OCI-LY1 (cell line): Measurements from ENCODE around the gene SV2A.
"Not testable (repeated sequence)": the region's sequence is repeated elsewhere in the genome, so short reads cannot be mapped to it uniquely, and the experiment has no call there.

ENCODE experiments used
- H2AFZ ChIP-seq: fragments of 200-600 bp; sonication (generic), shearing (Covaris generic); 2 replicates; pipeline ENCODE4 v1.6.0; 2014; ENCODE audit warnings: antibody characterized with exemption, mild to moderate bottlenecking, low read length
- H3F3A ChIP-seq: fragments of 200-600 bp; sonication (generic), shearing (Covaris generic); 2 replicates; pipeline ENCODE4 v1.6.0; 2014; ENCODE audit warnings: mild to moderate bottlenecking, antibody characterized with exemption, low read length, moderate library complexity; ENCODE audit not compliant: insufficient read depth
- H3K27ac ChIP-seq: fragments of 200-600 bp; sonication (generic); 2 replicates; pipeline ENCODE4 v1.5.1; 2014; ENCODE audit warnings: low read length, mixed run types, mild to moderate bottlenecking, low read depth; ENCODE audit not compliant: poor library complexity, severe bottlenecking
- H3K27me3 ChIP-seq: fragments of 200-600 bp; sonication (generic); 2 replicates; pipeline ENCODE4 v1.6.0; 2014; ENCODE audit warnings: antibody characterized with exemption, mild to moderate bottlenecking, low read length, moderate library complexity; ENCODE audit not compliant: insufficient read depth
- H3K36me3 ChIP-seq: fragments of 200-600 bp; sonication (generic); 2 replicates; pipeline ENCODE4 v1.6.1; 2014; ENCODE audit warnings: mild to moderate bottlenecking, antibody characterized with exemption, low read length, moderate library complexity, mixed read lengths; ENCODE audit not compliant: insufficient read depth
- H3K4me1 ChIP-seq: fragments of 200-600 bp; sonication (generic); 2 replicates; pipeline ENCODE4 v1.5.1; 2014; ENCODE audit warnings: mild to moderate bottlenecking, low read length, moderate library complexity; ENCODE audit not compliant: insufficient read depth, severe bottlenecking
- H3K4me2 ChIP-seq: fragments of 200-600 bp; sonication (generic), shearing (Covaris generic); 2 replicates; pipeline ENCODE4 v1.6.1; 2014; ENCODE audit warnings: low read length
- H3K4me3 ChIP-seq: fragments of 200-600 bp; sonication (generic); 2 replicates; pipeline ENCODE4 v1.5.1; 2014; ENCODE audit warnings: low read length, low read depth, mild to moderate bottlenecking, mixed read lengths; ENCODE audit not compliant: poor library complexity, severe bottlenecking
- H3K79me2 ChIP-seq: fragments of 200-600 bp; shearing (Covaris generic); 2 replicates; pipeline ENCODE4 v1.6.1; 2016; ENCODE audit warnings: mixed run types, low read length, mixed read lengths; ENCODE audit not compliant: insufficient read depth
- H3K9ac ChIP-seq: fragments of 200-600 bp; sonication (generic), shearing (Covaris generic); 2 replicates; pipeline ENCODE4 v1.6.1; 2014; ENCODE audit warnings: mild to moderate bottlenecking, low read length, mixed read lengths
- H3K9me2 ChIP-seq: fragments of 200-600 bp; sonication (generic), shearing (Covaris generic); 2 replicates; pipeline ENCODE4 v1.6.1; 2014; ENCODE audit warnings: low read depth, mild to moderate bottlenecking, low read length, mixed read lengths
- H3K9me3 ChIP-seq: fragments of 200-600 bp; shearing (Covaris generic); 2 replicates; pipeline ENCODE4 v1.6.1; 2014; ENCODE audit warnings: low read length, mixed read lengths
- H4K20me1 ChIP-seq: fragments of 200-600 bp; sonication (generic), shearing (Covaris generic); 2 replicates; pipeline ENCODE4 v1.6.0; 2016; ENCODE audit warnings: mild to moderate bottlenecking, low read length; ENCODE audit not compliant: insufficient read depth
- EZH2 ChIP-seq: fragments of 200-600 bp; sonication (generic), shearing (Covaris generic); IDR thresholded peaks from 2 replicates; pipeline ENCODE4 v1.8.0; 2017; ENCODE audit warnings: borderline replicate concordance, mixed run types, mild to moderate bottlenecking, antibody characterized with exemption, low read length, moderate library complexity, mixed read lengths
- TF ChIP-seq, protein P1 (sequence below): fragments of 200-600 bp; sonication (generic), shearing (Covaris generic); IDR thresholded peaks from 2 replicates; pipeline ENCODE4 v1.5.1; 2017; ENCODE audit warnings: mild to moderate bottlenecking, antibody characterized with exemption, low read length, moderate library complexity, mixed read lengths

Gene SV2A

DNA sequence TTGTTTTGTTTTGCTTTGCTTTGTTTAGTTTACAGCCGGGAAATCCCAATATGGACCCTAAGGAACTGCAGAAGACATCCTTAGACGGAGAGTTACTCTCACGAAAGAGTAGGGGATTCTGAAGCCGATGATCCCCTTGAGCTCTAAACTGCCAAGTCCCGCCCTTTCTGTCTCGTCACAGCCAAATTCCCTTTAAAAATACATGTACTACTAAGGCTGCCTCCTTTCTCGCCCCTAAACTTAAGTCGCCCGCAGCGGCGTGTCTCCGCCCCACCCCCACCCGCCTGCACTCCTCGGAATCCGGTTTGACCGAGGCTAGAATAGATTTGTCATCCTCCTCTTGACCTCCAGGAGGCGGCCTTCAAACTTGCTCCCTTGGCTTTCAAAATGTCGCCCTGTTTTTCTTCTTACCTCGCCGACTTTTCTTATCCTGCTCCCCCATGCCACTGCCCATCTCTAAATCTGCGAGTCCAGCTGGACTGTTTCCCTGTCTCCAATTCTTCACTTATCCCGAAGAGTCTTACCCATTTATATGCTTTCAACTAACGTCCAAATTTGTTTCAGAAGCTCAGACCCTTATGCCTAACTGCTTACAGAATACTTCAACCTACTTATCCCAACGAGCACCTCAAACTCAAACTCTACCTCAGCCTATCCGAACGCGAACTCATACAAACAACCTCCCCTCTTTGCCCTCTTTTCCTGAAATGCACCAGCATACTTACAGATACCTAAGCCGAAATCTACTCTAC, 29.2 kb downstream of the SV2A start:
- Histone ChIP-seq H3F3A (peaks cover 8% of the 10 kb centered on the region), H3K27ac (peak overlapping the region; percentile 99), H3K79me2 (no peaks in the 10 kb centered on the region), H3K9ac (peak overlapping the region; percentile 66), H3K4me3 (peak overlapping the region; percentile 54), H3K27me3 (no peaks in the 10 kb centered on the region), H3K36me3 (no peaks in the 10 kb centered on the region), H4K20me1 (no peaks in the 10 kb centered on the region), H3K9me2 (no peaks in the 10 kb centered on the region), H3K9me3 (no peaks in the 10 kb centered on the region), H3K4me1 (peaks cover 31% of the 10 kb centered on the region), H2AFZ (no peak overlapping the region; the same call in 1 of the 2 replicates), H3K4me2 (peak overlapping the region; percentile 67)
- no peak for TF ChIP-seq EZH2
- TF ChIP-seq, protein P1, sequence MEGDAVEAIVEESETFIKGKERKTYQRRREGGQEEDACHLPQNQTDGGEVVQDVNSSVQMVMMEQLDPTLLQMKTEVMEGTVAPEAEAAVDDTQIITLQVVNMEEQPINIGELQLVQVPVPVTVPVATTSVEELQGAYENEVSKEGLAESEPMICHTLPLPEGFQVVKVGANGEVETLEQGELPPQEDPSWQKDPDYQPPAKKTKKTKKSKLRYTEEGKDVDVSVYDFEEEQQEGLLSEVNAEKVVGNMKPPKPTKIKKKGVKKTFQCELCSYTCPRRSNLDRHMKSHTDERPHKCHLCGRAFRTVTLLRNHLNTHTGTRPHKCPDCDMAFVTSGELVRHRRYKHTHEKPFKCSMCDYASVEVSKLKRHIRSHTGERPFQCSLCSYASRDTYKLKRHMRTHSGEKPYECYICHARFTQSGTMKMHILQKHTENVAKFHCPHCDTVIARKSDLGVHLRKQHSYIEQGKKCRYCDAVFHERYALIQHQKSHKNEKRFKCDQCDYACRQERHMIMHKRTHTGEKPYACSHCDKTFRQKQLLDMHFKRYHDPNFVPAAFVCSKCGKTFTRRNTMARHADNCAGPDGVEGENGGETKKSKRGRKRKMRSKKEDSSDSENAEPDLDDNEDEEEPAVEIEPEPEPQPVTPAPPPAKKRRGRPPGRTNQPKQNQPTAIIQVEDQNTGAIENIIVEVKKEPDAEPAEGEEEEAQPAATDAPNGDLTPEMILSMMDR: peak; percentile 71

DNA sequence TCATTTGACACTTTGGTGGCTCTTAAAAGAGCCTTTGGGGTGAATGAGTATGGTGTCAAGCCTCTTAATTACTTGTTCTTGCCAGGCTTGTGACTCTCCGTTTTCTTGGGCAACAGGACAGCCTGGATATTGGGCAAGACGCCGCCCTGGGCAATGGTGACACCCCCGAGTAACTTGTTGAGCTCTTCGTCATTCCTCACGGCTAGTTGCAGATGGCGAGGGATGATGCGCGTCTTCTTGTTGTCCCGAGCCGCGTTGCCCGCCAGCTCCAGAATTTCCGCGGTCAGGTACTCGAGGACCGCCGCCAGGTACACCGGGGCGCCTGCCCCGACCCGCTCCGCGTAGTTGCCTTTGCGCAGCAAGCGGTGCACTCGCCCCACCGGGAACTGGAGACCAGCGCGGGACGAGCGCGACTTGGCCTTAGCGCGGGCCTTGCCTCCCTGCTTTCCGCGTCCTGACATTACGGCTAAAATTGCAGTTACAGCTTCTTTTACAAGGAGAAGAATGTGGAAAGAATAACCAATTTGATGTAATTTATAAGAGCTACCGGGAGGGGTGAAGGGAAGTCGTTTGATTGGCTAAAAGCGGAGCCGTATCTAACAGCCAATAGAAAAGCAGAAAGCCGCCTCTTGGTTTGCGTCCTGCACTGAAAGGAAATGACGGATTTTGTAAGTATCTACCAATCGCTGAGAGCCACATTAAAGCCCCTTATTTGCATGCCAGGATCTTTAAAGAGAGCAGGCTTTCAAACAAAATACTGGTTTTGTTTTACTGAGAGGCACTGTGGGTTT, 30.0 kb downstream of the SV2A start:
- Histone ChIP-seq H3K9ac (peak overlapping the region; percentile 96), H3K27me3 (no peaks in the 10 kb centered on the region), H3F3A (peaks cover 8% of the 10 kb centered on the region), H2AFZ (no peak overlapping the region), H3K36me3 (no peaks in the 10 kb centered on the region), H3K9me2 (no peaks in the 10 kb centered on the region), H3K79me2 (no peaks in the 10 kb centered on the region), H3K9me3 (no peaks in the 10 kb centered on the region), H3K27ac (peak overlapping the region; percentile 99), H4K20me1 (no peaks in the 10 kb centered on the region), H3K4me1 (peaks cover 31% of the 10 kb centered on the region), H3K4me3 (peak overlapping the region; percentile 73), H3K4me2 (peak overlapping the region; percentile 84)
- TF ChIP-seq EZH2: no peak
- TF ChIP-seq, protein P1: no peak

DNA sequence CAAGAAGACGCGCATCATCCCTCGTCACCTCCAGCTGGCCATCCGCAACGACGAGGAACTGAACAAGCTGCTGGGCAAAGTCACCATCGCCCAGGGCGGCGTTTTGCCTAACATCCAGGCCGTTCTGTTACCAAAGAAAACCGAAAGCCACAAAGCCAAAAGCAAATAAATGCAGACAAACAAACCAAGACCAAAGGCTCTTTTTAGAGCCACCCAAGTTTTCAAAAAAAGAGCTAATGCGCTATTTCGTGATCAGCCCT, 30.5 kb downstream of the SV2A start:
- H3K9me2 ChIP-seq, H3K79me2 ChIP-seq, H2AFZ ChIP-seq, H3K27me3 ChIP-seq, H4K20me1 ChIP-seq, H3F3A ChIP-seq, H3K9me3 ChIP-seq, H3K36me3 ChIP-seq: not testable (repeated sequence)
- Histone ChIP-seq H3K4me1 (peaks cover 31% of the 10 kb centered on the region), H3K27ac (peak overlapping the region; percentile 99), H3K9ac (peak overlapping the region; percentile 96), H3K4me2 (peak overlapping the region; percentile 84), H3K4me3 (peak overlapping the region; percentile 73)
